ENCODE results near the gene GALNT18. TPM values are rescaled to one million over a fixed set of nuclear protein-coding genes. Genes with fewer than 3 reads are reported as not detected.

Gene GALNT18
- total RNA-seq, 1 experiment from 2014 or later = 14.1 TPM

DNA sequence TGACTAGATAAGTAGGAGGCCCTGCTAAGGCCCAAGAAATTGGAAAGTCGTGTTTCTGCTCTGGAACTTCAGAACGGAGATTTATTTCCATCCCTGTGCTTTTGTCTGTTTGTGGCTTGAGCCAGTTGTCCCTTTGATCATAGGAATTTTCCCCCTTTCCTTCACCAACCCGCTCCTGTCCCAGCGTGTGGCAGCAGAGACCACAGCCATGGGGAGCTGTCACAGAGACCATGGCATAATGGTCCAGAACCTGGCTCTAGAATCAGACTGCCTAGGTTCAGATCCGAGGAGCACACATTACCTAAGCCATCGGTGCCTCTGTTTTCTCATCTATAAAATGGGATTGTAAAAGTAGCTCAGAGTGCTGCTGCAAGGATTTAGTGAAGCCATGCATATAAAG is 128.1 kb downstream of the GALNT18 start:
- no TSS peak for BruUV-seq (replicated peaks)
- intact Hi-C loops (cut with micrococcal nuclease) = no loop called here
- no peak for DNase-seq (ENCODE audit: unreplicated experiment)
- no peaks in the 10 kb centered on the region for H3K4me1 Mint-ChIP-seq (ENCODE audit: insufficient read depth, unreplicated experiment)
- TF ChIP-seq, protein P1, sequence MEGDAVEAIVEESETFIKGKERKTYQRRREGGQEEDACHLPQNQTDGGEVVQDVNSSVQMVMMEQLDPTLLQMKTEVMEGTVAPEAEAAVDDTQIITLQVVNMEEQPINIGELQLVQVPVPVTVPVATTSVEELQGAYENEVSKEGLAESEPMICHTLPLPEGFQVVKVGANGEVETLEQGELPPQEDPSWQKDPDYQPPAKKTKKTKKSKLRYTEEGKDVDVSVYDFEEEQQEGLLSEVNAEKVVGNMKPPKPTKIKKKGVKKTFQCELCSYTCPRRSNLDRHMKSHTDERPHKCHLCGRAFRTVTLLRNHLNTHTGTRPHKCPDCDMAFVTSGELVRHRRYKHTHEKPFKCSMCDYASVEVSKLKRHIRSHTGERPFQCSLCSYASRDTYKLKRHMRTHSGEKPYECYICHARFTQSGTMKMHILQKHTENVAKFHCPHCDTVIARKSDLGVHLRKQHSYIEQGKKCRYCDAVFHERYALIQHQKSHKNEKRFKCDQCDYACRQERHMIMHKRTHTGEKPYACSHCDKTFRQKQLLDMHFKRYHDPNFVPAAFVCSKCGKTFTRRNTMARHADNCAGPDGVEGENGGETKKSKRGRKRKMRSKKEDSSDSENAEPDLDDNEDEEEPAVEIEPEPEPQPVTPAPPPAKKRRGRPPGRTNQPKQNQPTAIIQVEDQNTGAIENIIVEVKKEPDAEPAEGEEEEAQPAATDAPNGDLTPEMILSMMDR (IDR thresholded peaks at IDR 0.05; ENCODE audit: unreplicated experiment) = no peak
- H3K9me3 Mint-ChIP-seq (ENCODE audit: unreplicated experiment) = no peaks in the 10 kb centered on the region
- H3K36me3 Mint-ChIP-seq (ENCODE audit: insufficient read depth, unreplicated experiment) = peaks cover 3% of the 10 kb centered on the region
- POLR2A ChIA-PET = interaction anchor here (0.7 kb wide), 1 partner anchor 120 kb away, joined by 3 read pairs; no protein-coding TSS in a partner anchor
- no peak overlapping the region for H3K27ac Mint-ChIP-seq (ENCODE audit: low read depth, unreplicated experiment)
- H3K4me3 Mint-ChIP-seq (ENCODE audit: unreplicated experiment) = no peak overlapping the region
- CTCF ChIA-PET = interaction anchor here (0.6 to 1.1 kb wide), 3 partner anchors 10 to 294 kb away, joined by 3 to 4 read pairs (median 3); no protein-coding TSS in a partner anchor
- no peaks in the 10 kb centered on the region for H3K27me3 Mint-ChIP-seq (ENCODE audit: insufficient read depth, unreplicated experiment)

DNA sequence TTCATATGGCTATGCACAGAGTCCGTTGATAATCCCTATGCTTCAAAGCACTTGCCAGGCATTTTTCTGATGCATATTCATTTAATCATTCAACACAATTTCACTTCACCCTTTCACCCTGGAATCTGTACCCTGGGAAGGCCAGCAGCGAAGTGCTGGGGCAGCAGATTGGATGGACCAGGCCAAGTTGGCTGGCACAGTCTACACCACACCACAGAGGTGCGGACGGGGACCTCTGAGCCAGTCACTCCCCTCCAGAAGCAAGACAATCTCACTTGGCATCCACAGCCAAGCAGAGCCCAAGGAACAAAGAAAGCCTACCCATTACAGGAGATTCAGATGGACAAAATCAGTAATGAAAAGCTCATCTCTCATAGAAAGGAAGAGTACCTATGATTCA is 130.2 kb downstream of the GALNT18 start:
- no peaks in the 10 kb centered on the region for H3K4me1 Mint-ChIP-seq (ENCODE audit: insufficient read depth, unreplicated experiment)
- intact Hi-C loops (cut with micrococcal nuclease) = no loop called here
- CTCF ChIA-PET = interaction anchor here (0.6 kb wide), 1 partner anchor 296 kb away, joined by 3 read pairs; no protein-coding TSS in a partner anchor
- no TSS peak for BruUV-seq (replicated peaks)
- no peaks in the 10 kb centered on the region for H3K27me3 Mint-ChIP-seq (ENCODE audit: insufficient read depth, unreplicated experiment)
- no peak for DNase-seq (ENCODE audit: unreplicated experiment)
- H3K27ac Mint-ChIP-seq (ENCODE audit: low read depth, unreplicated experiment) = no peak overlapping the region
- no peaks in the 10 kb centered on the region for H3K9me3 Mint-ChIP-seq (ENCODE audit: unreplicated experiment)
- peaks cover 5% of the 10 kb centered on the region for H3K36me3 Mint-ChIP-seq (ENCODE audit: insufficient read depth, unreplicated experiment)
- TF ChIP-seq, protein P1 (IDR thresholded peaks at IDR 0.05; ENCODE audit: unreplicated experiment) = no peak
- no peak overlapping the region for H3K4me3 Mint-ChIP-seq (ENCODE audit: unreplicated experiment)
- POLR2A ChIA-PET = interaction anchor here (0.7 kb wide), 1 partner anchor 258 kb away, joined by 4 read pairs; no protein-coding TSS in a partner anchor

DNA sequence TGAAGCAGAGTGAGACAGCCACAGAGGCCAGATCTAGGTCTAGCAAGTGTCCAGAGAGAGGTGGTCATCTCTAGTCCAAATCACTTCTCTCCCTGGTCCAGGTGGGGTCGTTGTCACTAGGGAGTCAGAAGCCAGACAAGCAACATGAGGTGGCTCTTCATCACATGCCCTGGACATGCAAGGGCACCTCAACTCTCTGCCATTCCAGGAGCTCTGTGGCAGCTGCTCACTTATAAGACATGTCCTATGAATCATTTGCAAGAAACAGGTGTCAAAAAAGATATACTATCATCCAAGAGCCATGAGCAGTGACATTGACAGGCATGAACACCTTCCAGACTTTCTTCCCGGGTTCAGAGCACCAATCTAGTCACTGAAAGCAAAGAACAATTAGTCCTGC is 130.8 kb downstream of the GALNT18 start:
- peaks cover 5% of the 10 kb centered on the region for H3K36me3 Mint-ChIP-seq (ENCODE audit: insufficient read depth, unreplicated experiment)
- H3K4me3 Mint-ChIP-seq (ENCODE audit: unreplicated experiment) = no peak overlapping the region
- no TSS peak for BruUV-seq (replicated peaks)
- no peak overlapping the region for H3K27ac Mint-ChIP-seq (ENCODE audit: low read depth, unreplicated experiment)
- DNase-seq (ENCODE audit: unreplicated experiment) = no peak
- CTCF ChIA-PET = no interaction called here
- H3K4me1 Mint-ChIP-seq (ENCODE audit: insufficient read depth, unreplicated experiment) = no peaks in the 10 kb centered on the region
- POLR2A ChIA-PET = no interaction called here
- H3K9me3 Mint-ChIP-seq (ENCODE audit: unreplicated experiment) = no peaks in the 10 kb centered on the region
- no peaks in the 10 kb centered on the region for H3K27me3 Mint-ChIP-seq (ENCODE audit: insufficient read depth, unreplicated experiment)
- TF ChIP-seq, protein P1 (IDR thresholded peaks at IDR 0.05; ENCODE audit: unreplicated experiment) = no peak
- intact Hi-C loops (cut with micrococcal nuclease) = no loop called here

DNA sequence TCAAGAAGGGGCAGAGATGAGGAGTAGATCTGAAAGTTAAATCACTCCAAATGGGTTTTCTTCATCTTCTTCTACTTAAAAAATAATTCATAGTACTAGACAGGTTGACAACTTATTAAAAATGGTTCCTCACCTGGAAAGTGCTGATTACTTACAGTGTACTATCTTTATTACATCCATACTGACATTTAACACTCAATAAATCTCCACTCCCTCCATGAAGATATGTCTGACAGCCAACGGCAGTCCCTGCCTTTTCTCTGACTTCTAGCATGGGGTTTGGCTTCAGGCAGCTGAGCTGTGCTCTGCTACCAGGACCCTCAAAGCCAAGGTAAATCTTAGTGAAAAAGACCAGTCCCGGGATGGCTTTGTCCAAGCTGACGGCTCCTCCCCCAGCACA is 135.4 kb downstream of the GALNT18 start:
- intact Hi-C loops (cut with micrococcal nuclease) = no loop called here
- H3K27ac Mint-ChIP-seq (ENCODE audit: low read depth, unreplicated experiment) = no peak overlapping the region
- no peak for DNase-seq (ENCODE audit: unreplicated experiment)
- POLR2A ChIA-PET = no interaction called here
- peaks cover 5% of the 10 kb centered on the region for H3K36me3 Mint-ChIP-seq (ENCODE audit: insufficient read depth, unreplicated experiment)
- no peaks in the 10 kb centered on the region for H3K27me3 Mint-ChIP-seq (ENCODE audit: insufficient read depth, unreplicated experiment)
- TF ChIP-seq, protein P1 (IDR thresholded peaks at IDR 0.05; ENCODE audit: unreplicated experiment) = no peak
- no peaks in the 10 kb centered on the region for H3K9me3 Mint-ChIP-seq (ENCODE audit: unreplicated experiment)
- no TSS peak for BruUV-seq (replicated peaks)
- H3K4me1 Mint-ChIP-seq (ENCODE audit: insufficient read depth, unreplicated experiment) = no peaks in the 10 kb centered on the region
- CTCF ChIA-PET = interaction anchor here (0.6 kb wide), 1 partner anchor 458 kb away, joined by 3 read pairs; no protein-coding TSS in a partner anchor
- no peak overlapping the region for H3K4me3 Mint-ChIP-seq (ENCODE audit: unreplicated experiment)

All from MCF 10A (cell line).